CD1c-positive myeloid dendritic cell (primary cell): Measurements from ENCODE around the gene VPS26A.

Experiments
- DNase-seq: peaks from one replicate; pipeline ENCODE4 v3.0.0-alpha.2; 2016; ENCODE audit errors: extremely low spot score

The VPS26A gene

DNA sequence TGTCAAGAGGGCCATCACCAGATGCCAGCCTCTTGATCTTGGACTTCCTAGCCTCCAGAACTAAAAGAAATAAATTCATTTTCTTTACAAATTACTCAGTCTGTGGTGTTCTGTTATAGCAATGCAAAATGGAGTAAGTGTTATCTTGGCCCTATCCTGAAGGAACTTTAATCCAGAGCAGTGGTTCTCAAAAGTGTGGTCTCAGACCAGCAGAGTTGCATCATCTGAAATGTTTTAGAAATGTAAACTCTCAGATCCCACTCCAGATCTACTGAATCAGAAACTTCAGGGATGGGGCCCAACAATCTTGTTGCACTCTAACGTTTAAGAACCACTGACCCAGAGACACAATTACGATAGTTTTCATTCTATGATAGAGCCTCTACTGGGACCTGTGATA lies 52.8 kb downstream of the VPS26A start:
- DNase-seq, result no peak

DNA sequence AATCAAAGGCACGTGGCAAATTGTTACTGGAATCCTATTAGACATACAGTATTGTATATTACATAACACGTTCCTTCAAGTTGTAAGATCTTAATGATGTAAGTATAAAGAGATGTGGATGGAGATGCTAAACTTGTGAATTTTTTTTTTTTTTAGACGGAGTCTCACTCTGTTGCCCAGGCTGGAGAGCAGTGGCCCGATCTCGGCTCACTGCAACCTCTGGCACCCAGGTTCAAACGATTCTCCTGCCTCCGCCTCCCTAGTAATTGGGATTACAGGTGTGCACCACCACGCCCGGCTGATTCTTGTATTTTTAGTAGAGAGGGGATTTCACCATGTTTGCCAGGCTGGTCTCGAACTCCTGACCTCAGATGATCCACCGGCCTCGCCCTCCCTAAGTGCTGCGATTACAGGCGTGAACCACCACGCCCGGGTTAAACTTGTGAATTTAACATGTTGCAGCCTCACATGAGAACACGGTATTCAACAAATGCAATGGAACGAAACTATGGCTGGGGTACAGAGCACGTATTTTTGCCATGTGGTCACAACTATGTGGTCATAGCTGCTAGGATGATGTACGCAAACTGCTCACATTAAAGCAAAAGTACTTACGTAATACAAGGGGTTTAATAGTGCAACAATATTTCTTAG lies 55.2 kb downstream of the VPS26A start:
- DNase-seq, result peak; percentile 73

DNA sequence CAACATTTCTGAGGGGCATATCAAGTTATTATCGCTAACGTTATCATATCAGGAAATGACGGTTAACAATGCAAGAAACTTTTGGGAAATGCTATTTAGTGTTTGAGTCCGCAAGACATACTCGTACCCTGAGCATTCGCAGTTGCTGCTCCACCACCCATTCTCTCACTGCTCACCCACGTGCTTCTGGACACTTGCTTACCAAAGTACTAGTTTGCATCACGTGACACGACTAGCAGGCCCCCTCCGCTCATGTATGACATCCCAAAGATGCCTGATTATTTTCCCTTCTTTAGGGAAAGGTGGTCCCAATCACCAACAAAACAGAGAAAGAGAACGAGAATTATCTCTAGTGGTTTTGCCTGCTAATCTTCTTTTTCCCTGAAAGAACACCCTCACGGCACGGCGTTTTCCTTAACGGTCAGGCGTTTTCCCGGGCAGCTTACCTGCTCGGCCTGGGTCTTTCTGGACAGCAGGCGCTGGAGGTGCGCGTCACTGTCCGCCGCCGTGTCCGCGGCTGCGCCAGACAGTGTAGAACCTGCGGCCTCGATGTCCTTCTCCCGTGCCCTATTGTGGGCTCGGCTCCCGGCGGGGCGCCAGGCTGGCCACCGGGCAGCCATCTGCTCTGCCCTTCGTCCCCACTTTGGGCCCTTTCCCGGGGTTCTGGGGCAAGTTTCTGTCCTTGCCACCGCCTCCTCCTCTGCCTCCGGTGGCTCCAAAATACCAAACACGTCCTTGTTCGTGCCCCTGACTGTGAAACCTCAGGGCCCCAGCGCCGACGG lies 56.0 kb downstream of the VPS26A start, which contains the start of gene SUPV3L1:
Gene SUPV3L1, plus strand, starts transcription at position 492 of the 782 bp plus-strand sequence. Its CDS starts 58 bp downstream, at position 550.
- peak; percentile 96 for DNase-seq

DNA sequence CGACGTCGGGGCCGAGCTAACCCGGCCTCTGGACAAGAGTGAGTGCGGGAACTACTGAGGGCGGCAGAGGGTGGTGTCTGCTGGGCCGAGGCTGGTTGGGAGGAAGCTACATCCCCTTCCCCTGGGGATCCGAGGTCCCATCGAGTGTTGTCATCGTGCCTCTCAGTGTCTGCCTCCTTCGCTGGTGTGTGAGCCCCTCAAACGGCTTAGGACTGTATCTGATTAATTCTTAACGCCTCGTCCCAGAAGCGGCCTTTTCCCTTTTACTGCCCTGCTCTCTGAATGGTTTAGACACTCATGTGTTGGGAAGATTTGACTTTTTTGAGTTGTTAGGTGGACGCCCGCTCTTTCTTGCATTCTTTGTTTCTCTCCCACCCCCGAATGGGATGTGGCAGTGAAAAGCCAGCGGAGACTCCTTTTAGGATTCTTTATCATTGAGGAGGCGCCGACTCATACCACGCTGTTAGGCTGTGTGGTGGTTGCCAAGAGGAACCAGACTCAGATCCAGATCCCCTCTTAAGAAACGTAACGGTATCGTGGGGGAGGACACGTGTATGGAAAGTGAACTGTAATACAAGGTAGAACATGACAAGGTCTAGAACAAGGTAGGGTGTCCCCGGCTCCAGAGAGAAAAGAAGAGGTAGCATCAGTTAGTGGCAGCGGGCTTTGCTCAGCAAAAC lies 56.7 kb downstream of the VPS26A start:
- peak; percentile 41 for DNase-seq

DNA sequence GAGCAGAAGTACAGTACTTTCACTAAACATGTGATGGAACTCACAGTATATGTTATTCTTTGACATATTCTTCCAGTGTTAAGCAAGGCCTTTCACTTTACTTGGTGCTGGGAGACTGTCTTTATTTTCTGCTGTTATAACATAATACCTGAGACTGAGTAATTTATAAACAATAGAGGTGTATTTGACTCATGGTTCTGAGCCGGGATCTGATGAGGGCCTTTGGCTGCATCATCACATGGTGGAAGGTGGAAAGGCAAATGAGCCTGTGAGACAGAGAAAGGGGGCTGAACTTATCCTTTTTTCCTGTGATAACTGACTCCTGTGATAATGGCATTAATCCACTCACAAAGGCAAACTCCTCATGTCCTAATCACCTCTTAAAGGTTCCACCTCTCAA lies 57.5 kb downstream of the VPS26A start:
- no peak for DNase-seq

DNA sequence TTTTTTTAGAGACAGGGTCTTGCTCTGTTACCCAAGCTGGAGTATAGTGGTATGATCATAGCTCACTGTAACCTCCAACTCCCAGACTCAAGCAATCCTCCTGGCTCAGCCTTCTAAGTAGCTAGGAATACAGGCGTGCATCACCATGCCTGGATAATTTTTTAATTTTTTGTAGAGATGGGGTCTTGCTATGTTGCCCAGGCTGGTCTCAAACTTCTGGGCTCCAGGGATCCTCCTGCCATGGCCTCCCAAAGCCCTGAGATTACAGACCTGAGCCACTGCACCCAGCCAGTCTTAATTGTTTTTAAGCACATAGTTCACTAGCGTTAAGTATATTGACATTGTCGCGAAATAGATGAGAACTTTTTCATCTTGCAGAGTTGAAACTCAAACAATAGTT lies 58.0 kb downstream of the VPS26A start:
- no peak for DNase-seq

DNA sequence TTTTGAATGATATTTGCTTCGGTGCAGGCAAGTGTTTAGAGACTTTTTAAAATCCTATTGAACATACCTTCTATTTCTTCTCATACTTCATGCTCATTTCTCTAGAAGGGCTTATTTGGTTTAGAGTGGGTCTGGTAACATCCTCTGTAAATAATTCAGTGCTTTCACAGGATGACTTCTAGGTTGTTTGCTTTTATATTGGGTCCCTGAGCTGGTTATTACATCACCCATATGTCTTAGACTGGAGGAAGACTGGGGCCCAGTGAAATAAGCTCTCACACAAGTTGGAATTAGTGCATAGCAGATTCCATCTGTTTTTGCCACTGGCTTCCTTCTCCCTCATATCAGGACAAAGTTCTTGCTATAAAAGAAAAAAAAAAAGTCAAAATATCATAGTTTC lies 62.5 kb downstream of the VPS26A start:
- DNase-seq, result no peak

DNA sequence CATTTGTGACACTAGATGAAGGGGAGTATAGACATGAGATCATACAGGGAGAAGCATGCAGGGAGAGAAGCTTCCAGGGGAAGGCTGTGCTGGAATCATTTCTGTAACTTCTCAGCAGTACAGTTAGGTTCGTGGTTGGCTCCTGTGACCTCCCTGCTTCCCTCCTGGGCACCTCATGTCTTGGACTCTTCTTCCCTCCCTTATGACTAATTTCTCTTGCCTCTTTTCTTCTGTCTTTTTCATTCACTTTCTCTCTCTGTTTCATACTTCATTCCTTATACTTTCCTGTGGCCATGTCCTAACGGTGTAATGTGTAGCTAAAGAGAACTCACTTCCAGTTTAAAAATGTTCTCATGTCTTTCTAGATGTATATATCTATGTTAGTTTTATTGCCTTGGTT lies 77.1 kb downstream of the VPS26A start:
- no peak for DNase-seq

DNA sequence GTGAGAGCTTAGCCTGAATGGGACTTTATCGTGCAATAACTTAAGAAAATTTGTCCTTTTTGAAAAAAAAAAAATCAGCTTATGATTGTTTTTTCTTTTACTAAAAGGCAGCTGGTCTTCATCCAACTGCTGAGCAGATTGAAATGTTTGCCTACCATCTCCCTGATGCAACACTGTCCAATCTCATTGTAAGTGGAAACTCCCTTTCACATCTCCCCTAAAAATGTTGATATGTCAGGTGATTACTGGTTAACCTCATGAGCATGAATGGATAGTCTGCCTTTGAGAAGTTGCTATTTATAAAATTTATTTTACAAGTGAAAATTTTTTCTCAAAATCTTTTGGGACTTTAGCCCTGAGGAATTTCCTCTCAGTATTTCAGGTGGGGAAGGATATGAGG lies 78.4 kb downstream of the VPS26A start:
- no peak for DNase-seq

DNA sequence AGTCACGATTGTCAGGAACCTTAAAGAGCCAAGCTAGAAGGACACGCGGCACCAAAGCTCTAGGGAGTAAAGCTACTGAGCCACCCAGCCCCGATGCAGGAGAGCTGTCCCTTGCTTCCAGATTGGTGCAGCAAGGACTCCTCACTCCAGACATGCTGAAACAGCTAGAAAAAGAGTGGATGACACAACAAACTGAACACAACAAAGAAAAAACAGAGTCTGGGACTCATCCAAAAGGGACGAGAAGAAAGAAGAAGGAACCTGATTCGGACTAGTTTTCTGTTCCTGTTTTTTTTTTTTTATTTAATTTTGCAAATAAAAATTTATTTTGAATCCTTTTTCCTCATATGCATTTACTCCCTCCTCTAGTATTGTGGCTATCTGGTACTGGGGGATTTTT lies 84.8 kb downstream of the VPS26A start:
- peak; percentile 15 for DNase-seq

DNA sequence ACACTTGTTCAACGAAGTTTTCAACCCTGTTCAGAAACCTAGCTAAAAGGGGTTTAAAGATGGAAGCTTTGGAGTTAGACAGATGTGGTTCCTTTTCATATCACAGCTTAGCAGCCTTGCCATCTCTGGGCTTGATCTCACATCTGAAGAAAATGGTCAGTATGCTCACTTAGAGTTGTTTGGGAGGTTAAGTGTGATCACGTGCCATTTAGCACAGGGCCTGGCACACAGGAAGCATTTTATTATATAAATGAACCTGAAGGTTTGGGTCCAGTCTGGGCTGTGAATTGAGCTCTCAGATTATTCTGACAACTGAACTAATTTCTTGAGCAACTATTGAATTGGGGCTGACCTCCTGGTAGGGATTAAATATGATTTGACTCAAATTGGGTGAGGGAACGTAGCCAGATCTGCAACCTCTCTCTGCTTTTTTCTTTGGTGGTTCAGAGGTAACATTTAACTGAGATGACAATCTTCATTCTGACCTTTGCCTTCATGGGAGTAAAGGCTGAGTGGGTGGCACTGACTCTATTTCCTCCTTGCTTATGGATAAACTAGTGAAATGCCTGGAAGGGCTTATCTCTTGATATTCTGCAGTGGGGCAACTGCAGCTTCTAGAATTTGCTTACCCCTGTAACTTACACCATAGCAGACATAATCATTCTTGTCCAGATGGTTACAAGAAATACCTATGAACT lies 86.0 kb downstream of the VPS26A start:
- DNase-seq, result peak; percentile 16

DNA sequence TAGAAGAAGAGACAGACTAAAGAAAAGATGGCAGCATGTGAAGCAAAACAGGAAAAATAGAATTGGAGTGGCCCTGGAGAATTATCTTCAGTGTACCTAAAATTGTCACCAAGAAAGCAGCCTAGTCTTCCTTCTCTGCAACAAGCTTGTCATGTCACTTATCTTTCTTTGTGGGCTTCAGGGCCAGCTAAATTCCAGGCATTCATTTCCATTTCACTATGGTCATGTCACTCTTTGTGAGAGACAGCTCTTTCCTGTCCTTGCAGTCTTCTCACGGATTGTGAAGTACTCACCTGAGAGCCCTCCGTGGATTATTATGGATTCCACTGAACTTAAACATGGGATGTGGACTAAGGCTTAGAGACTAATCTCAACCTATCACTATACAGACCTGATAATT lies 87.1 kb downstream of the VPS26A start:
- DNase-seq, result no peak

DNA sequence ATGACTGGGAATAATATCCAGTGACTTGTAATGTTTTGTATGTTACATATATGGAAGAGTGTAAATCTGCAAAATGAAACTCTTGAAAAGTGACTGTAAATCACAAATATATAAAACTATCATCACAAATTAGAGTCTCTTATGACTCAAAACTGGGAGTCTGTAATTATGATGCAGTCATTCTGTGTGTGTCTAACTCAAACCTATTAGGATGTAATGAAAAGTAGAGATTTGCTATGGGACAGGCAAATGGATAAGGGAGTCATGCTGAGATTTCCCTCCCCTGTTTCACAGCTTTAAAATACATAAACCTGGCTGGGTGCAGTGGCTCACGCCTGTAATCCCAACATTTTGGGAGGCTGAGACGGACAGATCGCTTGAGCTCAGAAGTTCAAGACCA lies 87.5 kb downstream of the VPS26A start:
- no peak for DNase-seq

DNA sequence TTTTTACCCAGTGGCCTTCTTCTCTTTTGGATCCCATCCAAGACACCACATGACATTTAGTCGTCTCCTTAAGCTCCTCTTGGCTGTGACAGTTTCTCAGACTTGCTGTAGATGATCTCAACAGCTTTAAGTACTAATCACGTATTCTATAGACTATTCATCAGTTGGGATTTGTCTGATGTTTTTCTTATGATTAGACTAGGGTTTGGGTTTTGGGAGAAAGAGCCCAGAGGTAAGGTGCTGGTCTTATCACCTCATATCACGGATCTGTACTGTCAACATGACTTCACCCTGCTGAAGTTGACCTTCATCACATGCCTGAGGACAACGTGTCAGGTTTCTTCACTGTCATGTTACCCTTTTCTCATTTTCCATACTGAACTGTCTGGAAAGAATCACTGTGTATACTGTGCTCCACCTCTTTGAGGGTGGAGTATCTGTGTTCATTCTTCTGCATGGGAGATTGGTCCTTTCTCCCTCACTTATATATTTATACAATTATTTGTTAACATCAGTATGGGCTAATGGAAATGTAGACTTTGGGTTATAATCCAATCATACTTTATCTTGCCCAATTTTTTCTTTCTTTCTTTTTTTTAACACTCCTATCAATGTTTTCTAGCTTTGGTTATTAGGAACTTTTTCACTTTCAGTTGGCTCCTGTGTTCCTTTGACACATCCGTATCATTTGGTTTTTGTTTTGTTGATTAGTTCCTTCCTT lies 89.8 kb downstream of the VPS26A start:
- DNase-seq, result peak; percentile 13

DNA sequence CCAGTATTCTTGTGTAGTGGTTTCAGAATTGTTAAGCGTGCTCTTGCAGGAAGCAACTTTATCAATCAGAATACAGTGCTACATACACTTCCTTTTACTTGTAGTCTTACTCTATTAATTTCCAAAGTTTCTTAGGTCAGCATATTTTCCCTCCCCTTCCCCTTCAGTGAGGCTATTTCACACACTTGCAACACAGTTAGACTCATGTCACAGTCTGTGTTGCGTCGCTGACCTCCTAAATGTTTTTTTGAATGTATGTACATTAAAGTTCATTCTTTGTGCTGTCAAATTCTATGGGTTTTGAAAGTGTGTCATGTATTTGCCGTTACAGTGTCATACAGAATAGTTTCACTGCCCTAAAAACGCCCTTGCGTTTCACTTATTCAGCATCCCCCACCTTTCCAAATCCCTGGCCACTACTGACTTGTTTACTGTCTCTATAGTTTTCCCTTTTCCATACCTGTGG lies 90.7 kb downstream of the VPS26A start:
- DNase-seq, result peak; percentile 27

DNA sequence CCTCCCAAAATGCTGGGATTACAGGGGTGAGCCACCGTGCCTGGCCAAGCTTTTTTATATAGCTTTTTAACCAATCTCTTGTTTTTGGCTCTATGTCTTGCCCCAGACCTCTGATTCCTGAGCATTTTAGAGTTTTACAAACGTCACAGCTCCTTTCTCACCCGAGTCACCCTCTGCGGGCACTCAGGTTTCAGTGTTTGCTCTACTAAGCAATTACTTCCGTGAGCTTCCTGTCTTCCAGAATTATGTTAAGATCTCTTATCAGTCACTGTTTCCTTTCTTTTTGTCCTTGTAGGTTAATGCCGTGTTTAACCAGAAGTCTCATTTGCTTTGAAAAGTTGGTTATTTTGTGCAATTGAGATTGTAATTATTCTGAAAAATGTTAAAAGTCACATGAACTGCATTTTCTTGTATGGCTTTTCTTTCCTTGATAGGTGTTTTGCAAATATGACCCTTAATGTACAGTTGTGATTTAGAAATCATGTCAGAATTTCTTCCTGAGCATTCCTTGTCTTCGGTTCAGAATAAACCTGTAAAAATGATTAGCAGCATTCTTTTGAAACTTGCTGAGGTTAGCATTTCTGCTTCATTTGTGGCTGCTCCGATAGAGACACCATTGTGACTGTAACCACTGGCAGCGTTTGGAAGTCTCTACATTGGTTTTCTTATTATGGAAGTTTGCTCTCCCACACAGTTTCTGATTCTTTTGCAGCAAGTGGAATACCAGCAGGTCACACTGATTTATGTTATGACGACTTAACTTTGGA lies 91.6 kb downstream of the VPS26A start:
- DNase-seq, result no peak

DNA sequence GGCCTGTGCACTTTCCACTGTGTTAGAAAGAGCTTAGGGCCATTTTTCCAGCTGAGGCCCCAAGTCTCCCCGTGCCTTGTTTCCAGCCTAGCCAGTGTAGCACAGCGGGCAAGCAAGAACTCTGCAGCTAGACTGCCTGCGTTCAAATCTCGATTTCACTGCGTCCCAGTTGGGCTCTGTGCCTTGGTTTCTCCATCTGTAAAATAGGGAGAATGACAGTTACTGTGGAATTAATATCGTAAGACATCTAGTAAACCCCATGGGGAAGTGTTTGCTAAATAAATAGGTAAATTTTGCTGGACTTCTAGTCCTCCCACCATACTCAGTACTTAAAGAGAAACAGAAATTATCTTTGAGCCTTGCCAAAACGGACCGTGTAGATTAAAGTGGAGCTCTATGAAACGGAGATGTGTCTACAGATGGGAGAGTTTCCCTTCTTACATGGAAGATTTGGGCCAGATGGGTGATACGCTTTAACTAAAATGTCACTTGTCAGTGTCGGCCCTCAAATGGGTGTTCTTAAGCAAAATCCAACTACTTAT lies 92.7 kb downstream of the VPS26A start:
- no peak for DNase-seq

DNA sequence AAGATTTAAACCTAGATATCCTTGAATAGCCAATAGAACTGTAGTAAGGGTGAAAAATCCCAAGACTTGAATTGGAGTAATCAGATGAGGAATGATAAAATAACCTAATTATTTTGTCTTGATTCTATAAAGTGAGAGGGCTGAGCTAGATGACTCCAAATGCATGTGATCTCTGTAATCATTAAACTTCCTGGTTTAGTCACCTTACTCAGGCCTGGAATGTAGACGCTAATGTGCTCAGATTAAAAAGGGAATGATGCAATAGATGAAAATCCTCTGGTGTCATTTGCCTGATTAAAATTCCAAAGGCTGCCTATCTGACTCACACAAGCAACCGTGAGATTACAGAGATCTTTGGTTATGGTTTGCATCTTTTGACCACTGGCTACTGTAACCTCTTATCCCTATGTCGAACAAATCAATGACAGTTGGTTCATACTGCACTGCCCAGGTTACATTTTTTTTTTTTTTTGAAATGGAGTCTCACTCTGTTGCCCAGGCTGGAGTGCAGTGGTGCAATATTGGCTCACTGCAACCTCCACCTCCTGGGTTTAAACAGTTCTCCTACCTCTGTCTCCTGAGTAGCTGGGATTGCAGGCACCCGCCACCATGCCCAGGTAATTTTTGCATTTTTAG lies 93.3 kb downstream of the VPS26A start:
- peak; percentile 16 for DNase-seq

DNA sequence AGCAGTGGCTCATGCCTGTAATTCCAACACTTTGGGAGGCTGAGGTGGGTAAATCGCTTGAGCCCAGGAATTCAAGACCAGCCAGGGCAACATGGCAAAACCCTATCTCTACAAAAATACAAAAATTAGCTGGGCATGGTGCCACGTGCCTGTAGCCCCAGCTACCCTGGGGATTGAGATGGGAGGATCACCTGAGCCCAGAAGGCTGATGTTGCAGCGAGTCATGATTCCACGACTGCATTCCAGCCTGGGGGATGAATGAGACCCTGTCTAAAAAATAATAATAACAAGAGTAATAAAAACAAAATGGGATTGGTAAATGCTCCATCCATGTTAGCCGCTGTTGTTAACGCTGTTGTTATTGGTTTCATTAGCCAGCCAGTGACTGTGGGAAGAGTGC lies 94.9 kb downstream of the VPS26A start:
- no peak for DNase-seq

DNA sequence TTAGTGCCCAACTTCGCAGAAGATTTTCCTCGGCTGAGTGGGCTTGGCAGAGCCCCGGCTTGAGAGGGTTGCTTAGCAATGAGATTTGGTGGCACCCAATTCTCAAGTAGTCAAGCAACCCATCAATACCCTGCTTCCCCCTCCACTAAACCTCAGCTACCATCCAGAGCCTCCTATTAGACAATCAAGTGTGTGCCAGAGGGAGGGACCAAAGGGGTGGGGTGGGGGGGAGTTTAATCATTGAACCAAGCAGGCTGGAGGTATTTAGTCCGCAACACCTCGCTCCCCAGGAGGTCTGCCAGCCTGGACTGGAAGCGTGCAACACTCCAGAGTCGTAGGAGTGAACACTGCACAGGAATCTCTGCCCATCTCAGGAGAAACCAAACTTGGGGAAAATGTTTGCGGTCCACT lies 96.1 kb downstream of the VPS26A start, which contains the start of gene HKDC1:
Gene HKDC1, plus strand, starts transcription at position 292 of the 411 bp plus-strand sequence. Its CDS starts 104 bp downstream, at position 396.
- DNase-seq, result no peak
